HG03196 (cell line): ENCODE measurements around the gene LGALS3BP.
"Not testable (repeated sequence)": the region's sequence is repeated elsewhere in the genome, so short reads cannot be mapped to it uniquely, and the experiment has no call there.

Experiments
- ATAC-seq: cut with Tn5 transposase; IDR thresholded peaks from one replicate; pipeline ENCODE4 v1.9.1; 2021; ENCODE audit not compliant: unreplicated experiment

The LGALS3BP gene

DNA sequence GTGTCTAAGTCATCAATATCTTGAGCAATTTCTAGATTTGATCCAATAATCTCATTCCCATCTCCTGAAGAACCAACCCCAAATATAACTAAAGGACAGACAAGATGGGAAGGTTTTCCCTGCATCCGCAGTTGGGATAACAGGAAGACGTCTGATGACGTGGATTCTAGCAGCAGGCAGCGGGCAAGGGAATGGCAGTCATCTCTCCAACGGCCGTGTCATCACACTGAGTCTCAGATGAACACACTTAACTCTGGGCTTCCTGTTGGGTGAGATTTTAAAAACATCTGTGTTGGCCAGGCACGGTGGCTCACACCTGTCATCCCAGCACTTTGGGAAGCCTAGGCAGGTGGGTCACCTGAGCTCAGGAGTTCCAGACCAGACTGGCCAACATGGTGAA is 33.6 kb downstream of the LGALS3BP start:
- ATAC-seq = no peak

DNA sequence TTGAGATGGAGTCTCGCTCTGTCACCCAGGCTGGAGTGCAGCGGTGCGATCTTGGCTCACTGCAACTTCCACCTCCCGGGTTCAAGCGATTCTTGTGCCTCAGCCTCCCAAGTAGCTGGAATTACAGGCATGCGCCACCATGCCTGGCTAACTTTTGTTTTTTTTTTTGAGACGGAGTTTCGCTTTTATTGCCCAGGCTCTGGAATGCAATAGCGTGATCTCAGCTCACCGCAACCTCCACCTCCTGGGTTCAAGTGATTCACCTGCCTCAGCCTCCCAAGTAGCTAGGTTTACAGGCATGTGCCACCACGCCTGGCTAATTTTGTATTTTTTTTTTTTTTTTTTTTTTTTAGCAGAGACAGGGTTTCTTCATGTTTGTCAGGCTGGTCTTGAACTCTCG is 34.3 kb downstream of the LGALS3BP start:
- not testable (repeated sequence) for ATAC-seq

DNA sequence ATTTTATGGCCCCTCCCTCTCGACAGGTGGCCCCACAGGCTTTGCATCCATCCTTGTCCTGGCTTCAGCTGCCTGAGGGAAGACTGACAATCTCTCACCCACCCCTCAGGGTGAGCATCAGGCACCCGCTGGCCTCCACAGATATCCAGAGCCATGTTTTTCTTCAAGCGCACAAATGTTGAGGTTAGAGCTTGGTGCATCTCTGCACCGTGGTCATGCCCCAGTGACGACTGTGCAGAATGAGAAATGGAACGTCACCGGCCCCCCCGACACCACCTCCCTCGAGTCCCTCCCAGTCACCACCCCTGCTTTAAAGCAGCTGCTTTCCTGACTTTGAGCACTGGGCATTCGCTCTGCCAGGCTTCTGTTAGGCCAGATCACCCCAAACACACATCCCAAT is 34.8 kb downstream of the LGALS3BP start:
- no peak for ATAC-seq

DNA sequence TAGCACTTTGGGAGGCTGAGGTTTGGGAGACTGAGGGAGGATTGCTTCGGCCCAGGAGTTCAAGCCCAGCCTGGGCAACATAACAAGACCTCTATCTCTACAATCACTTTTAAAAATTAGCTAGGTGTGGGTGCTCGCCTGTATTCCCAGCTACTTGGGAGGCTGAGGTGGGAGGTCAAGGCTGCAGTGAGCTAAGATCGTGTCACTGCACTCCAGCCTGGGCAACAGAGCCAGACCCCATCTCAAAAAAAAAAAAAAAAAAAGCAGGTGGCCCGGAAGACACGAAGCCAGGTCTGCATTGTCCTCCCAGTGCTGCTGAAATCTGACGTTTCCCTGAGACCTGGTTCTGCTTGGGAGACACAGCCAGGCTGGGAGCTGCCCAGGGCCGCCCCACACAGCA is 35.7 kb downstream of the LGALS3BP start:
- no peak for ATAC-seq

DNA sequence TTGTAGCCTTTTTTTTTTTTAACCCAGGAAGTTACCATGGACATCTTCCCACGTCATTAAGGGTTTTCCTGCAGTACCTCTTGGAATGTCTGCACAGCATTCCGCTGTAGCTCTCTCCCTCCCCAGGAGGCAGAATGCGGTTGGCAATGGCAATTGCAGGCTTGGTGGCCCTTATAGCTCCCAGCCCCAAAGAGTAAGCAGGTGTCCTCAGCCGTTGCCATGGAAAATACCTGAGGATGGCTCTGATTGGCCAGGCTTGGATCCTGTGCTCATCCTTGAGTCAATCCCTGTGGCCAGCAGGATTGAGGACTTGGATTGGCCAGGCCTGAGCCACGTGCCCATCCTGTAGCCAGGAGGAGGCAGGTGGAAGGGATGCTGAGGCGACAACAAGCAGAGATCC is 39.0 kb downstream of the LGALS3BP start:
- no peak for ATAC-seq

DNA sequence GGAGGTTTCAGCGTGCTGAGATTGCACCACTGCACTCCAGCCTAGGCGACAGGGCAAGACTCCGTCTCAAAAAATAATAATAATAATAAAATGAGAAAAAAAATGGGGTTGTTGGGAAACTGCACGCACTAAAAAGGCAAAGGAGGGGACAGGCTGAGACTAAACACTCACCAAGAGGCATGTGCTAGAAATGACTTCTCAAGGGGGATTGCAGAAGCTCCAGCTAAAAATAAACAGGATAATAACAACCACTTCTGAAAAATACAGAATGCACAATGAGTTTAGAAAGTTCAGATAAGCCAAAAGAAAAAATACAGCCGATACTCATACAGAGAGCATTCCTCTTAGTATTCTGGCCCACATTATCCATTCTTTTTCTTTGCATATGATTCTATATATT is 39.5 kb downstream of the LGALS3BP start:
- no peak for ATAC-seq

DNA sequence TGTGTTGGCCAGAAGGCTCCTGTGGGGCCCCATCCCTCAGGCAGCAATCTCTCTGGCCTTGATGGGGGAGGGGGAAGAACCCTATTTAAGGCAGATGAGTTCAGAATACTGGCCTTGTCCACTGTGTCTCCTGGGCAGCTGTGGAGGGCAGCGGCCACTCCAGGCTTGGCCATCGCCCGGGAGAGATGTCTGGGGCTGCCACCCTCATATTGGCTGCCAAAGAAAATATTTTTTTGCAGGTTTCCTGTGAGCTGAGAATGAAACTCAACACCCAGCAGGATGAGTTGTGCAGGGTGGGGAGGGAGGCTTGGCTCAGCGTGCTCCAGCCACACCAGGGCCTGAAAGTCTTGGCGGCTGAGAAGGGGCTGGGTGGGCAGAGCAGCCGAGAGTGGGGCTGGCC is 40.1 kb downstream of the LGALS3BP start:
- no peak for ATAC-seq

DNA sequence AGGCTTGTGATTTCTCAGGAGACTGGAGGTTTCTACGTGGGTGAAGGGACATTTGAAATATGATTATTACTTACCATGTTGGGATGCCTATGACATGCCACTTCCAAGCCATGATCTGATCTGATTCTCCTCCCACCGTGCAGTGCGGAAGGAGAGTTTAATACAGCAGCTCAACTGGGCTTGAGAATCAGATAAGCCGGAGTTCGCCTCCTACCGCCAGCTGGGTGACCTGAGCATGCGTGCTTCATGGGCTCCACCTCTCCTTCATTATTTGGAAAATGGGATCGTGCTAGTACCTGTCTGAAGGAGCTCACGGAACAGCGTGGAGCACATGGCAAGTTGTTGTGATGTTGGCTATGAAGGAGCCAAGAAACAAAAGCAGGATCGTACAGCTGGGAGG is 42.2 kb downstream of the LGALS3BP start:
- ATAC-seq = no peak

DNA sequence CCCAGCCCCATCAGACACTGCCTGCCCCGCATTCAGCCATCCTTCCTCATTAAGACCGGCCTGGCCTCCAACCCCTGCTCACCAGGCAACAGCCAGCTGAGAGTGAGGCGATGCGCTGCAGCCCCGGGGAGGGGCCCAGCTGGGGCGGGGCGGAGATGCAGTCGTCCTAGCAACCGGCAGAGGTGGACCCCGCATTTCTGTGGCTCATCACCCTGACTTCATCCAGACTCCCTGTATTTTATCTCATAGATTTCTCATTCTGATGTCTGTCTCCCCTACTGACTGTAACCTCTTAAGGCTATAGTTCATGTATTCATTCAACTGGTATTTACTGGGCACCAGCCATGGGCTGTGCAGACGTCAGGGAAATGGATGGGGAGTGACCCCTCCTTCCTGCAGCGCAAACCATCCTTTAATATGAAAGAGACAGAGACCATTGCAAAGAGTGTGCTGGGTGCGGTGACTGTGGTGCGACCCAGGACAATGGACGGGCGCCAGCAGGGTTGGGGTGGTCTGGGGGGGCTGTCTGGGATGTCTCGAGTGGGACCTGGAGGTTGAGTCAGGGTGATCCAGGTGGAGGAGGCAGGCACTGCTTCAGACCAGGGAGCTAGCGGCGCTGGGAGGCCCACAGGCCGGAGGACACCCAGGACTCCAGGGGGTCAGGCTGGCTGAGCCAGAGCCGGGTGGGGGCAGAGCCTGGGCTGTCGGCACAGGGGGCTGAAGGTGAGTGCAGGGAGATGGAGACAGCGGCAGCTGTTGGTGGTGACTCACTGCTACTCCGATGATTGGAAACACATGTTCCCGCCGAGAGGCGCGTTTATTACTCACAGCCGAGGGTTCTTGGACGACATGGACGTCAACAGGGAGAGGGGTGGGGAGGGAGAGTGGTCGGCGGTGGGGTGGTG is 44.1 kb downstream of the LGALS3BP start:
- ATAC-seq = no peak

DNA sequence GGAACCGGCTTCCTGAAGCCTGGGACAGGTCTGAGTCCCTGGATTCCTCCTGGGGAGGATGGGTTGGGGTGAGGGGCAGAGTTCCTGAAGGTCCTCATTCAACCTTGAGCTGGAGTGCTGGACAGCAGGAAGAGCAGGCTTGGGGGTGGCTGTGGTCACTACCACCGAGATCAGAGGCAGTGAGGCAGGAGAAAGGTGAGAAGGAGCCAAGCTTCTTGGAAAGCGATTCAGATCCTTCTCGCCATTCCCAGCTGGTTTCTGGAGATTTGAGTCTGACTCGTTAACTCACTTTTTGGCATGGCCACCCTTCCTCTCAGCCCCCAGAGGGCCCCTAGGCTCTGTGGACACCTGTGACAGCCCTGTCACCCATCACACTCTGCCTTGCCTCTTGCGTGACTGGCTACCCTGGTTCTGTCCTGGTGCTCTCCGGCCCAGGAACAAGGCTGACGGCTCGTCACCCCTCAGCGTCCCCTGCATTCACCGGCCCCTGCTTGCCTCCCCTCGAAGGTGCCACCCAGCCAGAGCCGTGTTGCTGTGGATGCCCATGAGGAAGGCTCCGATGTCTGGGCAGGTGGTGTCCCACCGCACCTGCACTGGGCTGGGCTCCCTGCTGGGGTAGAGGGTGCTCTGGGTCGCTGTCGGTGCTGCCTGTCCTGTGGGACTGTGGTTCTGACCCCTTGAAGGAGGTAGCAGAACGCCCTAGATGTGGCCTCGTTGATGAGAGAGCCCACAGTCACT is 44.9 kb downstream of the LGALS3BP start:
- no peak for ATAC-seq

DNA sequence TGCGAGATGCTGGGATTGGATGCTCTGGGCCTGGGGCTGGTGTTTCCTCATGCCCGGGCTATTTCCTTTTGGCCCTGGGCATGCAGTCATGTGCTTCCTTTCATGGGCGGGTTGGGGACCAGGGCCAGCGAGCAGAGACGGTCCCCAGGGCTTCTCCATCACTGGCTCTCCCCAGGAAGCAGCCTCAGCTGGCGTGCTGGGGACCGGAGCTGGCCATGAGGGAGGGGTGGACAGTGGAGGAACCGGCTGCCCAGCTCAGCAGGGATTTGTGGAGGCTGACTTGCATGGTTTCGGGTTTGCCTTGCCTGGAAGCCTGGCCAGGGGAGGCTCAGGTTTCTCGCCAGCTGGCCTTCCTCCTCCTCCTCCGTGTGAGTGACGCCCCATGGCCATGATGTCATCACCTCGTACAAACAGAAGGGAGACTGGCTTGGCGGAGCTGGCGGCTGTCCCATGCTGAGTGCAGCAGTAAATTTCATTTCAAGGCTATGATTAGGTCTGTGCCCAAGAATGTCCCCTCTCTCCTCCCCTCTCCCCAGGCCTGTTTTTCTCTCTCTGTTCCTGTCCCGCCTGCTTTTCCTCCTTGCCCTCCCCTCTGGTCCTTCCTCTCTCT is 45.7 kb downstream of the LGALS3BP start:
- no peak for ATAC-seq

DNA sequence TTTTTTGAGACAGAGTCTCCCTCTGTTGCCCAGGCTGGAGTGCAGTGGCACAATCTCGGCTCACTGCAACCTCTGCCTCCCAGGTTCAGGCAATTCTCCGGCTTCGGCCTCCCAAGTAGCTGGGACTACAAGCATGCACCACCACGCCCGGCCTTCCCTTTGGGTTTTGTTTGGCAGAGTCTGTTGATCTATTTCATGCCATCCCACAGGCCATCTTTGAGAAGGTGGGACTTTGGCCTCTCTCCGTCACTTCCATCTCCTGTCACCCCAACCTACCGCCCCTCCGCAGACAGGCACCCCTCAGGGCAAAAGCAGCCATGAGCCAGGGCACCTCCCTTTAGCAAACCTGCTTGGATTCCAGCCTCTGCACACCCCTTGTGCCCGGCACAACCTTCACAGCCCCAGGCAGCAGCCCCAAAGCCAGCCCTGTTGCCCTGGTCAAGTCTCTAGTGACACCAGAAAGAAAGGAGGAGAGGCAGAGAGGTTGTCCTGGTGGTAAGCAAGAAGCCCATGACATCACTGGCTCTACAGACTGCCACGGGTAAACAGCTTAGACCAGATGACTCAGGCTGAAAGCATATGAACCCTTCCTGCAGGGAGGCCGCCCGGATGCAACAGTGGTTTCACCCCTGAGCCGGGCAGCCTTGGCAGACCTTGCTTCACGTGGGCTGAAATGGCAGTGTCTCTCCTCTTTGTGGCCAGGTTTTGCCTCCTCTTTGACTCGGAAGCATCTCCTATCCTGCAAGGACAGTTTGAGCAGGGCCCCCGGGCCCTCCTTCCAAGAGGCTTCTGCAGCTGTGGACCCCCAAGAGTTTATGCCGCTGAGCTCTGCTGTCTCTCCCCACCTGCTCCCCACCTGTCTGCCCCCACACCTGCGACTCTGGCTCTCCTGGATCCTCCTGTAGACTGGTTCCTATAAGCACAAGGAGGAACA is 46.4 kb downstream of the LGALS3BP start:
- no peak for ATAC-seq

DNA sequence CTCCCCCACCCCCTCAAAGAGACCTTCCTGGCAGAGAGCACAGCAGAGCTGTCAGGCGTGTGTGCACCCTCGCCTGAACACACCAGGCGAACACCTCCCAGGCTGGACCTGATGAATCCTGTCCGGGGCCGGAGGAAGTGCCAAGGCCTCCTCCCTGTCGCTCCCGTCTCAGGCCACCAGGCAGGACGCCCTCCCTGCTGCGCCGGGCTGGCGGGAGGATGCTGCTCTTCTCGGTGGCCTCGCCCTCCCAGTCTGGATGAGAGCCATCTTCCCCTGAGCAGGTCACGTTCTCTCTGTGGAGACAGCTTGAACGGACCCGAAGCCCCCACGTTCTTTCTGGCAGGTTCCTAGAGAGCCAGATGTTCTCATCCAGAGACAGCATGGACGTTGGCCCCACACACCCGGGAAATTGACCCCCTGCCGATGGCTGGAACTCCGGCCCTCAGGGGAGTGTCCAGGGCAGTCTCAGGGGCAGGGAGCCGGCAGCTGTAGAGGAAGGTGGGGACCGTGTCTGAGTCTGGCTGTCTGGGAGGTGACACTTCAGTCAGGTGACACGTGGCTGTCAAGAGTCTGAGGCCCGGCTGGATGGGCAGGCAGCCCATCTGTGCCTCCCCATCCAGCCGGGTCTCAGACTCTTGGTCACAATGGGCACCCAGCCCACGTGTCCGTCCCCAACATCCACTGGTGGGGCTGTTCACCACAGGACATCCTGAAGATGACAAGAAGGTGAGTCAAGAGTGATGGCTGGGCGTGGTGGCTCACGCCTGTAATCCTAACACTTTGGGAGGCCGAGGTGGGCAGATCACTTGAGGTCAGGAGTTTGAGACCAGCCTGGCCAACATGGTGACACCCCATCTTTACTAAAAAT is 49.6 kb downstream of the LGALS3BP start:
- no peak for ATAC-seq

DNA sequence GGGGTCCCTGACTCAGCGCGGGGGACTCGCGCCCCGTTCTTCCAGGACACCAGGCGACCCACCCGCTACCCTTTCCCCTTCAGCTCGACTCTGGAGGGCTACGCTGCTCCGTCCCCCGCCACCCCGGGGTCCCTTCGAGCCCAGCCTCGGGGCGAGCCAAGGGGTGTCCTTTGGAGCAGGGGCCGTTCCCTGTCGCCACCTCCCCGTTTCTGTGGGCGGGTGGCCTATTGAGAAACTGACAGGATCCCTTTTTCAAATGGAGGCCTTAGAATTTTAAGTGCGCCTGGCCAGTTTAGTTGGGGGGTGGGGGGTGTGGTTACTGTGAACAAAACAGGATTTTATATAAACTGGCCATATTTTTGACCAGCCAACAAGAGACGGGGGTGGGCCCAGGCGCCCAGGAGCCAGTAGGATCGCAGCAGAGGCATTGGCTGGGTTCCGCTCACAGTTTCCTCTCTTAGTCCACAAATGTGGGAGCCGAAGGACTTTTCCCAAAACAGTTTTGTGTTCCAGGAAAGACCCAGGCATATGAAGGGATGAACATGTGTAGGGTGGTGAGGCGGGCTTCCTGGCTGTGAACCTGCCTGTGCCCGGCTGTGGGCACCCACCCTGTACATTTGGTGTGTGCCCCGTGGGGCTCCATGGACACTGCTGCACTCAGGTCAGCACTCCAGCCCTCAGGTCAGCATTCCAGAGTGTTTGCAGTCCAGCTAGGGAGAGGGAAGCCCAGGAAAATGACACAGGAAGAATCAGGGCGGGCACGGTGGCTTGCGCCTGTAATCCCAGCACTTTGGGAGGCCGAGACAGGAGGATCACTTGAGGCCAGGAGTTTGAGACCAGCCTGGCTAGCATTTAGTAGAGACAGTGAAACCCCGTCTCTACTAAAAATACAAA is 53.8 kb downstream of the LGALS3BP start:
- ATAC-seq = no peak

DNA sequence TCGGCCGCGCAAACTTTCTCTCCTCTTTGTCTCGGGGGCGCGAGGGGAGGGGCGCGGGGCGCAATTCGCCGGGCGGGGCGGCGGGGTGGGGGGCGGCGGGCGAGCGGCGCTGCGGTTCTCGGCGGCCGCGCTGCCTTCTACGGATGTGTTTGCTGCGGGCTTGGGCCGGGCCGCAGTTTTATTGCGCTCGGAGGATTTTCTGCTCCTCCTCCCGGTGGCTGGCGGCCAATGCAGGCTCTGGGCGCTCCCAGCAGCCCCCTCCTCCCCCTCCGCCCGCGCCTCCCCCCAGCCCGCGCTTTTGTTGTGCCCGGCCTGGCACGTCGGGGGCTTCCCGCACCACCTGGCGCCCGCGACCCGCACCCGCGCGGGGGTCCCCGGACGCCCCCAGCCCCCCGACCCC is 54.5 kb downstream of the LGALS3BP start, which contains the start of gene TIMP2:
TSS of gene TIMP2 (minus strand) at position 154 of the 400 bp plus-strand sequence. CDS start 299 bp downstream, outside the sequence.
- no peak for ATAC-seq

DNA sequence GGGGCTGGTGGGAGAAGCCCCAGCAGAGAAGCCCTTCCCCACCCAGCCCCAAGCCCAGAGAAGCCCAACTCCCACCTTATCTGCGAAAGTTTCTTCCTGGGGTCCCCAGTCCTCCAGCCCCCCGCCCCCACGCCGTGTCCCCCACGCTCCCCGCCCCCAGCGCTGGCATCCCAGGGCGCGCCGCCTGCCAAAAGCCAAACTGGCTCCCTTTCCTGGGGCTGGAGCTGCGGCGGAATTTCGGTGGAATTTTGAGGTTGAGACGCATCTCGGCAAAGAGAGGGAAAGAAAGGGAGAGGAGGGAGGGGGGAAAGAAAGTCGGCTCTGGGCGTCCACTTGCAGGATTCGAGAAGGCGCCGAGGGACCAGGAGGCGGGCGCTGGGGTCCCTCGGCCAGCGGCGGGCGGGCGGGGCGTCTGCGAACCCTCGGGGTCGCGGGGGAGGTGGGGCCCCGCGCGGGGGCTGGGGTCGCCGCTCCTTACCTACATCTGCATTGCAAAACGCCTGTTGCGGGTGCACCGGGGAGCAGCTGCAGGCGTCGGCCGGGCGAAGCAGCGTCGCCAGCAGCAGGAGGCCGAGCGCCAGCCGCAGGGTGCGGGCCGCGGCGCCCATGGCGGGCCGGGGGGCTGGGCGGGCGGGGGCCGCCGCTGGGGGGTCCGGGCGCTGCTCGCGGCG is 55.1 kb downstream of the LGALS3BP start:
- no peak for ATAC-seq

DNA sequence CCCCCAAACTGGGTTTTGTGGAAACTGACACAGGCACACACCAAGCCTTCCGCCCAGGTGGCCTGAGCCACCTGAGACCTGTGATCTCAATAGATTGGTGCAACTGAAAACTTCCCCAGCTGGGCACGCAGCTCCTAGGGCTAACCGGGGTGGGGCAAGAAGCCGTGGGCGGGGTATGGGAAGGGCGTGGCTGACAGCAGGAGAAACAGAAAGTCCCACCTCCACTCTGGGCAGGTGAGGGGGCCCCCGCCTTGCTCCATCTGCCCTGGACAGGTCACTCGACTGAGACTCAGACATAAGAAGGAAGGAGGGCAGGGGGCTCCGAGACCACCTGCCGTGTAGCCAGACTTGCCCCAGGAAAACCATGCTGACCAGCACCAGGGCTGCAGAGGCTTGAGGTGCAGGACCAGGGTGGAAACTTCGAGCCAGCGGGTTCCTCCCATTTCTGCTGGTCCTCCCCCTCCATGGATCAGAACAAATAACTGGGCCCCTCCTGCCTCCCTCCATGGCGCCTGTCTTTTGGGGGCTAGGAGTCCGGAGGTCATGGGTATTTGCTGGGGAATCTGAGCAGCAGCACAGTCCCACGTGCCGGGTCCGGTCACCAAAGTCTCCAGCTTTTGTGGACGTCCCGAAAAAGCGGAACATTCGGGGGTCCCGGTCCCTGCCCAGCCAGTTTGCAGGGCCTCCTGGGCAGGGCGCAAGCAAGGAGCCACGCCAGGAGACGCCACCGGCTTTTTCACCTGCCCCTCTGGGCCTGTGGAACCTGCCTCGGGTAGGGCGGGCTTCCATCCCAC is 55.9 kb downstream of the LGALS3BP start:
- no peak for ATAC-seq
